Skeletal muscle cell (primary cell): ENCODE data around the gene TMEFF2.

Experiments used
- DNase-seq: peaks from one replicate; pipeline ENCODE4 v3.0.0-alpha.2; 2010; ENCODE audit warnings: low read depth
- H3K4me3 ChIP-seq: 2 replicates; pipeline ENCODE4 v1.5.1; 2011; ENCODE audit warnings: low read depth, mild to moderate bottlenecking, control low read depth, low read length, moderate library complexity

The TMEFF2 gene

DNA sequence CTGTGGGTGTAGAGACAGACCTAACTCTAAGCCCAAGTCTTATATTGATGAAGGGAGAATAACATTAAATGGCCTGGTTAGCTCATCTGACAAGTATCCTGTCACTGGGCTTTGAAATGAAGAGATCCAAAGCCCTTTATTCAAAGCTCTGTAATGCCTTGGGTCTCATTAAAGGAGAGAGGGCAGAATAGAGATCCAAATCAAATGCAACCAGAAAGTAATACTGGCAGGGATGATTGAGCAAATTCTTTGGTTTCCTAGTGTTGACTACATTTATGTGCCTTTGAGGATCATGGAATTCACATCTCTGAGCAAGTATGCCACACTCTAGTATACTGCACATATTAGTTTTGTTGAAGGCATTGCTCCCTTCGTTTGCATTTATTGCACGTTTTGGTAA lies 200.0 kb downstream of the TMEFF2 start:
- no peak for DNase-seq
- H3K4me3 ChIP-seq, result no peak overlapping the region

DNA sequence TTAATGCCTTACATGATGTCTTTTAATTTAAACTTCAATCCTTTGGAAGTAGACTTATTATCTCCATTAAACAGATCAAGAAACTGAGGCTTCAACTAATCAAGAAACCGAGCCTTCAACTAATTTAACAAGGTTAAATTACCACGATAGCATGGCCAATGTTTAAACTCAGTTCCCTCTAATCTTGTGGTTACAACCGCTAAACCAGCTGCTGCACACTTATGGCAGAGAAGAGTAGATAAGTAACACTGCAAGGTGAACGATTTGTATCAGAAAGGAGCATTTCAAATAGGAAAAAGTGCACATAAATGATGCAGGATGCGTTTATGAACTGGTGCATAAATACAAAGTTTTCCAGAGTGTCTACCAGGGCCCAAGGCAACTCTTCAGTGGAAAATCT lies 203.3 kb downstream of the TMEFF2 start:
- DNase-seq, result no peak
- no peak overlapping the region for H3K4me3 ChIP-seq

DNA sequence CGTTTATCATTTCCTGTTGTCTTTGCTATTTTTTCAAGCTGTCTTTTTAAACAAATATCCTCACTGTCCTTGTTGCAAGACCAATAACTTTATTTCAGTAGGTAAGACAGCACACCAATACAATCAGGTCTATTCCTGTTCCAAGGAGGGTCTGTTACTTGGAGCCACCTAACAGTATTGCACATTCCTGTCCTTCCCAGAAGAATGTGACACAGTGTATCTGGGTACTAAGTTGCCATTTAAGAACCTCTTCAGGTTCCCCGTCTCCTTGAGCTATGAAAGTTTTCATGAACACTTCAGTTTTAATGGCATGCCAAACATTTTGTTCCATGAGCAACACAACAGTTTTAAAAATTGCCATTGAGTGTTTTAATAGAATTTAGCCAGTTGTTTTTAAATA lies 209.0 kb downstream of the TMEFF2 start:
- H3K4me3 ChIP-seq, result no peak overlapping the region
- no peak for DNase-seq

DNA sequence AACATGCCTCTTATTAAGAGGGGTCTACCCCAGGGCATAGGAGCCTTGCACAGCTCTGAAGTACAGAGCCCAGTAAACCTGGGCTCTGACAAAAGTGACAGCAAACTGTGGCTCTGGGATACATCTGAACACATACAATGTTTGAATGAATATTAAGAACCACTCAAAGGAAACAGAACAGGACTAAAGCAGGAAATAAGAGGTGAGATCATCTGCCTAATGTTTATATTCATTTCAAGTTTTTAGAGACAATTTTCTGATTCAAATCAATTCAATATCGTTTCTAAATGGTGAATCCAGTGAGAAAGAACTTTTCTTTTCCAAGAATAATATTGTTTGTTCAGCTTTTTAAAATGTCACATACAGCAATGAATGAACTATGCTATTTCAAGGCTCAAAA lies 211.1 kb downstream of the TMEFF2 start:
- no peak for DNase-seq
- H3K4me3 ChIP-seq, result no peak overlapping the region

DNA sequence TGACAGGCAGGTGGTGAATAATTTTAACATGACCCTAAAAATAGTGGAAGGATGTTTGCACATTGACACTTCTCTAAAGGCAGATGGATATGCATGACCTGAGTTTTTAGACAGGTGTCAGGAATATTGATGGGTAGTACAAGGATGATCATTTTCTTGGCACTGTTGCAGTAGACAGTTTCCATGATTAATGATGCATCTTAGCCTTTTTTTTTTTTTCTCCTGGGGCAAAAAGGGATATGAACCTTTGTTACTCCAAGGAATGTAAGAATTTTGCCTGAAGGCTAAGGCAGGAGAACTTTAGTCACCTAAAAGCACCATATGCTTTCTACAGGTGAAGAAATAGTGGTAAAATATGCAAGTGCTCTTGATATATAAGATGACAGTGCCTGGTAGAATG lies 211.5 kb downstream of the TMEFF2 start:
- no peak overlapping the region for H3K4me3 ChIP-seq
- no peak for DNase-seq

DNA sequence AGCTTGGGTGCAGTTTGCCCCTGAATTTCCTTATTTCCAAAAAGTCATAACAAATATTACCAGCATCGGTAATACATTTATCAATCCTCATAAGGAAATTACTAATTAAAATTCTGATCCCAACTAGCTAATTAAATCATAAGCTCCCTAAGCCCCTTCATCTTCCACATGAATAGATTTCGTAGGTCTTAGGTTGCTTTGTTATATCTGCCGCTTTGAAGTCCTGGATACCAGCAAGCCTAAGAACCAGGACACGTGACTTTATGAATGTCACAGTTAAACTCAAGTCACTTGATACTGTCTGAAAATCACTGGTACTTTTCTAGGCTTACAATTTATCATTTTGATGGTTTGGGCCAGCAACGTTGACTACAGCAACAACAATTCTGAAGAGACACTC lies 213.0 kb downstream of the TMEFF2 start:
- no peak for DNase-seq
- H3K4me3 ChIP-seq, result no peak overlapping the region

DNA sequence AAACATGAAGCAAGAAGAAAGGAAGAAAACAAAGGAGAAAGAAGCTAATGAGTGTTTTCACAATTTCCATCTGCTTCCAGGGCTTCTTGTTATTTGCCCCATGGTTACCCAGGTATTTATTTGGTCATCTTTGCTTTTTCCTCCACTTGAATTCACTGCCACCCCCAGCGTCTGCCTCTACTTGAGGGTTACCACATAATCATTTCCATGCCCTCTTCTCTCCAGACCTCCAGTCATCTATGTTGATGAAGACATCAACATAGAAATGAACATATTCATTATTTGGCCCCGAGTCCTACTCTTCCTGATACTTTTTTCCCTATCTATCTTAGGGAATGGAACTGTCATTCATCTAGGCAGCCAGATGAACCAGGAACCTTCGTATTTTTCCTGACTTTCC lies 214.2 kb downstream of the TMEFF2 start:
- no peak overlapping the region for H3K4me3 ChIP-seq
- no peak for DNase-seq

DNA sequence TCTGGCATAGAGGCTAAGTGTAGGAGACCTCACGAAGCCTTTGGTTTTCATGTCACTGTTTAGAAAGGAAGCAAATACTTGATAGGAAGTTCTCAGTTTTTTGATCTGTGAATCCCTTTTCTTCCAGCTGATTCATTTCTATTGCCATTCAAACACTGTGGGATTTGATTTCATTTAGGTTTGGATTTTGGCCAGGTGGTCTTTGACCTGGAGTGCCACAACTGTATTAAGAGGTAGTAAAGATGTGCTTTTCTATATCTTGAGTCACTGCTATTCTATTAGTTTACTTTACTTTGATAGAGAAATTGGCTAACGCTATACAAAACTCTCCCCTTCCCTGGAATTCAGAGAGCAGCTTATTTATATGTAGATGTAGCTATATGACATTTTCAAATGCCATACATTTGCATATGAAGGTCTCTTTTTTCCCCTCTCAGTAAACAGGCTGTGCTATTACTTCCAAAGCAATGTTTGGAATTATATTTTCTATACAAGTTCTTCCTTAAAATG lies 215.5 kb downstream of the TMEFF2 start:
- H3K4me3 ChIP-seq, result no peak overlapping the region
- DNase-seq, result no peak

DNA sequence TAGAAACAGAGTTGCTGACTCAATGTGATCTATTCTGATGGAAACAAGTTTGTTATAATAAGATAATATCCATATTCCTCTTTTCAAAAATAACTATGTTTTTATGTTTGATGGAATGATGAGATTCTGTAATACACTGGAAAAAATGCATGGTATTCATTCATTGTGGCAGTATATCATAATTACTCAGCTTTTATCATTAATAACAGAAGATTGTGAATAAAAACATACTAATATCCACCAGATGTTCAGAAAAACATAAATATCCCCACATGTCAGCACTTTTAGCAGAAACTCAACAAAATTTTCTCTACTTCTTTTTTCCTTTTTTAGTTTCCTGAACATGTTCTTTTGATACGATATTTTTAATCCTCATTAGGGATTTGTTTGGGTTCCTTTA lies 217.0 kb downstream of the TMEFF2 start:
- DNase-seq, result no peak
- H3K4me3 ChIP-seq, result no peak overlapping the region

DNA sequence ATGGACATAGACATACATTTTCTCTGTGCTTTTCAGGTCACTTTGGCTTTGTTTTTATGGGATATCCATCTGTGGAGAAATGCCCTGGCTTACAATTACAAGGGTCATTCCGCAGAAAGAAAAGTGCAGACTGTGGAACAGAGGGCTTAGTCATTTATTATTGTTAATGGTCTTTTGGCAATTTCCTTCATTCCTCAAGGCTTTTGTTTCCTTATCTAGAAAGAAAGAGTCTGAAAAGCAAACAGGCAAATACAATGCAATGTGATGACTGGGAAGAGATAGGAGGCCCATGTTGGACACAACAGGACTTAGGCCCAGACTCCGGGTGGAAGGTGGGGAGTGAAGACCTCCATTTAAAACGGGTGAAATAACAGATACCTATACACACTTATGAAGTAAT lies 218.3 kb downstream of the TMEFF2 start:
- H3K4me3 ChIP-seq, result no peak overlapping the region
- DNase-seq, result peak; percentile 59

DNA sequence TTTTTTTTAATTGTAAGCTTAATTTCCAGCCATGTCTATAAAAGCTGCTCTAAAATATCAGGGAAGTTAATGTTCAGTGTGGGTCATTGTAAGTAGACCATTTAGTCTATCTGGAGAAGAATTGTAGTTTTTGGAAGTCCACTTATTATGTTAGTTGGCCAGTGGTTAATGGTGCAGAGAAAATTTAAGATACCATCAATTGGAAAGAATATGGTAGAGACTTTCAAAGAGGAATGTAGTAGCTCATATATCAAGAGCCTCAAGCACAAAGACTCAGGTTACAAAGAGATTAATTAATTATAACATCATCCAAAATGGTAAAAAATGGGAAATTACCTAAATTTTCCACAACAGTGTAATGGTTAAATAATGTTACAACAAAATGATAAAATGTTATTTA lies 220.1 kb downstream of the TMEFF2 start:
- DNase-seq, result no peak
- no peak overlapping the region for H3K4me3 ChIP-seq

DNA sequence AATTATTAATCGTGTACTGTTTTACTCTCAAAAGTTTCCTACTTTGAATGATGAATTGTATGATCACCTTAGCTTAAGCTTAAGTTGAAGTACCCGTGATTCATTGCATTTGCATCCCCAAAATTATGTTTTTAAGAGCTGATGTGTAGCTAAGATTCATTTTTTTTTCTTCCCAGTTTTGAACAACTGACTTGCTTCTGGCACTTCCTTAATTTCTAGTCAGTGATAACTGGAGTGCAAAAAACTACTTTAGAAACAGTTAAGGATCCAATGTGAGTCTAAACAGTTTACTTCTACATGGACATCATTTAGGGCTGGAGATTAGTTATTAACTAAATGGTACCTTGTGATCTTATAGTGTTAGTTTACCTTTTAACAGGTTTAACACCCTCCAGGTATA lies 223.9 kb downstream of the TMEFF2 start:
- DNase-seq, result no peak
- H3K4me3 ChIP-seq, result no peak overlapping the region

DNA sequence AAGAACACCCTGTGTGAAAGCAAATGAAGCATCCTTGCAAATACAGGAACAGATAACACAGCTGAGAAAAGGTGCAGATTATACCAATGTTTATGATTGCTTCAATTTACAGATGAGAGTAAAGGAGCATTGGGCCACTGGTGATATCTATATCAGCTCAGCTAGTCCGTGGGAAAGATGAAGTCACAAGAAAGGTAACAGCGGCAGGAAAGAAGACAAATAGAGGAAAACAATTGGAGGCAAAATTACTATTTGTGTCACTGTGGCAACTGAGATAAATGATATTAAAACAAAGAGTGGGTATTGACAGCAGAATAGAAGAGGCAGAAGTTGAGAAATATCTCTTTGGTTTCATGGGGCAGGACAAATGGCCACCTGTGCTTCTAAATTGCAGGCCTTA lies 226.6 kb downstream of the TMEFF2 start:
- no peak for DNase-seq
- no peak overlapping the region for H3K4me3 ChIP-seq

DNA sequence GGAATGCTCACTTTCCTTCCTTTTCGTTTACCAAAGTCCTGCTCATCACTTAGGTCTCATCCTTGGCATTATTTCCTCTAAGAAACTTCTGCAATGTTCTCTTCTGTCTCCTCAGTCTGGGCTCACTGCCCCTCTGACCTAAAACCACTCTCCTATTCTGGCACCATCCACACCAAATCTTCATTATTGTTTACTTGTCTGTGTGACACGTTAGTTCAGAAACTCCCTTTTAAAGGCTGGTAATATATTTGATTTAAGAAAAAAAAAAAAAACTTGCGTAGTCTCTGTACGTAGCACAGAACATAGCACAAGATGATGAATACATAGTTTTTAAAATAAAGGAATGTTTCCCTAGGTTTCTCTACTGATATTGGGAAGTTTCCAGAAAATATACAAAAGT lies 229.0 kb downstream of the TMEFF2 start:
- H3K4me3 ChIP-seq, result no peak overlapping the region
- DNase-seq, result no peak

DNA sequence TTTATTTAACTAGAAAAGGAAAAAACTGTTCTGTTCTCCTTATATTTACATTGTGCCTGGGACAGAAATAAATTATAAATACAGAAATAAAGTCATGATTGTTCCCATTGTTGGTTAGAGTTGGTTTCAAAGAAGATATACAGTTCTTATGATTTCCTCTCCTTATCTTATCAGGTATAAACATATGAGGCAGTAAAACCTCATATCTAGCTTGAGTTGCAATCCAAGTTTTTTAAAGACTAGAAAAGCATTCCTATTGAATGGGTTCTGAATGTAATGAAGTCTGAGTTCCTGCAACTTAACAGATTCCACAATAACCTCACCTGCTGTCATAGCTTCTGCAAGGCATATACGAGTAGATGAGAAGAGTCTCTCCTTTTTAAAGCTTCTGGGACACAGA lies 233.2 kb downstream of the TMEFF2 start:
- H3K4me3 ChIP-seq, result no peak overlapping the region

DNA sequence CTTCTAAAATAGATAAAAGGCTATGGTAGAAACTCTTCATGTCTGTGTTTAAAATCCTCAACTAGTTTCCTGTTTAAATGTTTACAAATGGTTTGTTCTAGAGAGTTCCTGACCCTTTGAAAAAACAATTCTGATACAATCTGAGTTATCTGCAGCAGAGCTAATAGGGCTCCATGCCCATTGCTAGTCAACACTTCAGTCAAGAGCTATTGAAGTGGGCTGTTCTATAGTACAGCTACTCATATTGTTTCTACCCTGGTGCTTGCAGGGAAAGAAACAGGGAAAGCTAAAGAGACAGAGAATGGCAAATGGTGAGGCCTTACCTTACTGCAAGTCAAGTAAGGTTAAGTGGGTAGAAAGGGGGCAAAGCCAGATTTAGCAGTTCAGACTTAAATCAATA lies 235.5 kb downstream of the TMEFF2 start:
- H3K4me3 ChIP-seq, result no peak overlapping the region
- no peak for DNase-seq

More for the DNA sequence above, 233.2 kb downstream of the TMEFF2 start:
- no peak for DNase-seq

DNA sequence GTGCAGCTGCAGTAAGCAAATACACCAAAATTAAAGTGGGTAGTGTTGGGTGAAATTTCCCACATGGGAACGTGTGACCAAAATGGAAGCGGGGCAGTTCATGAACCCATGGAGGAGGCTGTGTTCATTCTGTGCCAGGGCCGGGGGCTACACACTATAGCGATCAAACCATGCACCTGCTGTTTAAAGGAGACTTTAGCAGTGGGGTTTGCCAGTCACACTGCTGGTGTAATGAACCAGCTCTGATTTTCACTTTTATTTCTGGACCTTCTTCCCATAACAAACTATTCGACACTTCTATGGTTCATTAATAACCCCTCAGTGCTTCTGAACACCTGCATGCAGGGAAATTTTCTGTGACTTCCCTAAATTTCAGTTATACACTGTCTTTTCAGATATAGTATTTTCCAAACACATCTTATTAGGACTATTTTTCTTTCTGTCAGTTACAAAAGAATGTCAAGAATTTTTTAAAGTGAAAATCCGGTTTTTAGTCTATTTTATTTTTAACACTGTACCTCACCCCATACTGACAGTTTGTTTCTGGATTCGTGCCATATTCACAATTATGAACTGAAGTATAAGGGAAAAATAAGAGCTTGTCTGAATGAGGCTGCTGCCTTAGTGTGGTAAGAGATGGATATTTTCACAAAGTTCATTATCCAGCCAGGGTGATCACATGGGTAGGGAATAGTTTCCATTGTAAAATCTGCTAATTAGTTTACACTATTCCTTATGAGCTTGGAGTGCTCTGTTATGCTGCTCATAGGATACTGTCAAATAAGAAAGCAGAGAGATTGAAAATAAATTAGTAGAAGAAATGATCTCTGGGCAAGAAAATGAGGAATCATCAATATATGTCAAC lies 236.5 kb downstream of the TMEFF2 start:
- no peak overlapping the region for H3K4me3 ChIP-seq
- DNase-seq, result no peak

DNA sequence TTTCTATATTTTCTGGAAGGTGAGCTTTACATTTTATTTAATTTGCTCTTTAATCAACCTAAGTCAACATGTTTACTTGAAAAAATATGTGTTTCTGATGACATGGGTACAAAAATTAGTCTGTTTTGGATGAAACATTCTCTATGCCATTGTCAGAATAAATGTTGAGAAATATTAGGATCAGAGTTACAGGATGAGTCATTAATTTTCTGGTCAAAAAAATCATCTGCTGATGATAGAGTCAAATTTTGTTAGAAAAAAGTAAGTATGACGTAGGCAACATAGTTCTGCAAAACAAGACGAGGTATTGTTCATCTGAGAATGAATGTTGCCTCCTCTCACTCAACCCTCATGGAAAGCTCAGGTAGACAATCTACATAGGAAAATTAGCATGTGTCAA lies 240.3 kb downstream of the TMEFF2 start:
- H3K4me3 ChIP-seq, result no peak overlapping the region
- DNase-seq, result no peak

DNA sequence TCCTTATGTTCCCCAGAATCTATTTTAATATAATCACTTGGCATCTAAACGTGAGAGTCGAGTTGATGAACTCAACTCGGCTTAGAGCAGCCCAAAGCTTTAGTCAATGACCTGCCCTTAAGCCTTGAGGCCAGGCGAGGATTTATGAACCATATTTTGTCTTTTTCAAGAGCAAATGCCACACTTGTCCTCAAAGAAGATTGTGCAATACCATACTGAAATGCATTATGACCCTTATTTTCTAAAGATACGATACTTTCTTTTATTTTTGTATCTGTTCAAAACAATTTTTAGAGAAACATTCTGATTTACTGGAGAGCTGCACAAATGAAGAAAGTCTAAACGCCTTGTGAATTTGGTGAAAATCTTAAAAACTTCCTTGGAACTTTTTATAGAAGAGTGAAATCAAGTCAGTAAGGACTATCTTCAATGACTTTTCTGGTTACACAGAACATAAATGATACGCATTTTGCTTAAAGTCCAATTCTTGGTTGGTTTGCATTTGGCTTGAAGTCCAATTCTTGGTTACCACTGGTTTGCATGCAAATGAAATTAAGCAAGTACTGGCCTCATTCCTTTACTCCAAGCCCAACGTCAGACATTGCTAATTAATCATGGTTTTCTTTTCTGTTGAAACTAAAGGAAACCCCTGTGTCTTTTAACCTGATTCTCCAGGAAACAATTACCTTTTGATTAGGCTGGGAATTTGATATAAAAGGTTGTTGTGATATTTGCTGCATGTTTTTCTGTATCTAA lies 242.0 kb downstream of the TMEFF2 start:
- no peak overlapping the region for H3K4me3 ChIP-seq
- no peak for DNase-seq

DNA sequence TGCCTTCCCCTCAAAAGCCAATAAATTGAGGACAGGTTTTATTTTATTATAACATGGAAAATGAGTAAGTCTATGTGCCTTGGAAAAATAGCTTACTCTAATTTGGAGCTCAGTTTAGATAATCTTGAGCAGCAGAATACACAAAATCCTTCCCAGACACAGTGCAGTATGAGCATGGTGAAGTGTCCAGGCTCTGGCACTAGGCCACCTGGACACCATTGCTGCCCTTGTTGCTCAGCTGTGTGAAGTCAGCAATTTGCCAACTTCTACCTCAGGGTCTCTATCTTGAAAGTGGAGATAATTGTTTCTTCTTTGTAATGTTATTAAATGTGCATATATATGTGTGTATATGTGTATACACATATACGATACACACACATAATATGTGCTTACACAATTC lies 242.9 kb downstream of the TMEFF2 start:
- H3K4me3 ChIP-seq, result no peak overlapping the region
- DNase-seq, result no peak

DNA sequence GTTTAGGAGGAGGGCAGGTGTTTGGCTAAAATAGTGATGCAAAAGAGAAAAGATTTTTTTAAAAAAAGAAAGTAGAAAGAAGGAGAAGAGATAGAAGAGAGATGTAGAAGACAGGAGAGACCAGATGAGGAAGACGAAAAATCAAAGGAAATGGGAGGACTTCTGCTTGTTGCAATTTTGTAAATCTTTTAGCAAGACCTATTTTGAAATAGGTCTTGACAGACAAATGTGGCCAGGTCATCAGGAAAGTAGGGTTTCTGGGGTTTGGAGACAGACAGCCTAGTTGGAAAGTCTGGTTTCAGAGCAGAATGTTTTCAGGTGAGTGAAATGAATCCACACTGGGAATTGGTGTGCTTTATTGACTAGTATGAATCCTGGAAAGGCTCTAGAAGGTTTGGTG lies 243.4 kb downstream of the TMEFF2 start:
- no peak for DNase-seq
- H3K4me3 ChIP-seq, result no peak overlapping the region
